Ascending aorta (tissue), 2 donors: ENCODE measurements around the gene ANKRD39. TPM values are rescaled to one million over a fixed set of nuclear protein-coding genes. Genes with fewer than 3 reads are reported as not detected.

Experiments used
- DNase-seq, 2 donors: peaks; one replicate each; pipeline ENCODE4 v3.0.0-alpha.2; 2019; ENCODE audit warnings: low spot score in 2 of 2
- H3K27ac ChIP-seq, 2 donors: fragments of 200-600 bp; sonication (generic); one replicate each; pipeline ENCODE4 v1.5.1; 2016 to 2017; ENCODE audit warnings: mild to moderate bottlenecking in 1 of 2
- H3K27me3 ChIP-seq: fragments of 200-600 bp; sonication (generic); one replicate; pipeline ENCODE4 v1.5.1; 2017
- H3K36me3 ChIP-seq, 2 donors: fragments of 200-600 bp; sonication (generic); one replicate each; pipeline ENCODE4 v1.5.1; 2016
- H3K4me1 ChIP-seq, 2 donors: fragments of 200-600 bp; sonication (generic); one replicate each; pipeline ENCODE4 v1.5.1; 2016 to 2017; ENCODE audit warnings: mild to moderate bottlenecking in 1 of 2
- H3K4me3 ChIP-seq, 2 donors: fragments of 200-600 bp; sonication (generic); one replicate each; pipeline ENCODE4 v1.5.1; 2016 to 2017; ENCODE audit warnings: mild to moderate bottlenecking in 1 of 2
- H3K9me3 ChIP-seq, 2 donors: fragments of 200-600 bp; sonication (generic); one replicate each; pipeline ENCODE4 v1.5.1; 2016
- intact Hi-C: fragments of 100-400 bp; cut with DNase I; formaldehyde crosslinking; loops from one replicate; pipeline ENCODE4 v1.15.1; 2023
- total RNA-seq: library from RNA; depleted of rRNA; stranded (reverse); fragments of >200 nt; gene quantifications from one replicate; pipeline ENCODE4 v1.1.0, GENCODE V29; 2016
- TF ChIP-seq, protein P1 (sequence below), 3 experiments: fragments of 200-600 bp in 2 of 3; fragments of 450-650 bp in 1 of 3; sonication (generic) in 2 of 3; IDR thresholded peaks; one replicate each; pipeline ENCODE4 v1.5.1; 2016 to 2019; ENCODE audit warnings: antibody characterized with exemption in 3 of 3, mild to moderate bottlenecking in 1 of 3, moderate library complexity in 1 of 3

ANKRD39 gene
- total RNA-seq, 1 donor from 2014 or later = 2.3 TPM

GRCh38 chr2:96831679-96832078 is 26.1 kb downstream of the ANKRD39 start:
- no peaks in the 10 kb centered on the region for H3K27me3 ChIP-seq
- H3K4me3 ChIP-seq = no peak overlapping the region
- peaks cover 58 to 67% of the 10 kb centered on the region in 2 donors for H3K36me3 ChIP-seq
- DNase-seq = no peak
- H3K4me1 ChIP-seq = no peaks in the 10 kb centered on the region
- no peaks in the 10 kb centered on the region for H3K9me3 ChIP-seq
- H3K27ac ChIP-seq = no peak overlapping the region
- intact Hi-C loops = no loop called here
- TF ChIP-seq, protein P1, sequence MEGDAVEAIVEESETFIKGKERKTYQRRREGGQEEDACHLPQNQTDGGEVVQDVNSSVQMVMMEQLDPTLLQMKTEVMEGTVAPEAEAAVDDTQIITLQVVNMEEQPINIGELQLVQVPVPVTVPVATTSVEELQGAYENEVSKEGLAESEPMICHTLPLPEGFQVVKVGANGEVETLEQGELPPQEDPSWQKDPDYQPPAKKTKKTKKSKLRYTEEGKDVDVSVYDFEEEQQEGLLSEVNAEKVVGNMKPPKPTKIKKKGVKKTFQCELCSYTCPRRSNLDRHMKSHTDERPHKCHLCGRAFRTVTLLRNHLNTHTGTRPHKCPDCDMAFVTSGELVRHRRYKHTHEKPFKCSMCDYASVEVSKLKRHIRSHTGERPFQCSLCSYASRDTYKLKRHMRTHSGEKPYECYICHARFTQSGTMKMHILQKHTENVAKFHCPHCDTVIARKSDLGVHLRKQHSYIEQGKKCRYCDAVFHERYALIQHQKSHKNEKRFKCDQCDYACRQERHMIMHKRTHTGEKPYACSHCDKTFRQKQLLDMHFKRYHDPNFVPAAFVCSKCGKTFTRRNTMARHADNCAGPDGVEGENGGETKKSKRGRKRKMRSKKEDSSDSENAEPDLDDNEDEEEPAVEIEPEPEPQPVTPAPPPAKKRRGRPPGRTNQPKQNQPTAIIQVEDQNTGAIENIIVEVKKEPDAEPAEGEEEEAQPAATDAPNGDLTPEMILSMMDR (IDR thresholded peaks at IDR 0.05) = no peak

GRCh38 chr2:96830044-96830562 is 27.7 kb downstream of the ANKRD39 start:
- no peak for DNase-seq
- TF ChIP-seq, protein P1 (IDR thresholded peaks at IDR 0.05) = no peak
- Histone ChIP-seq H3K4me1 (no peaks in the 10 kb centered on the region), H3K9me3 (no peaks in the 10 kb centered on the region), H3K27ac (no peak overlapping the region), H3K36me3 (peaks cover 68 to 81% of the 10 kb centered on the region in 2 donors), H3K4me3 (no peak overlapping the region), H3K27me3 (no peaks in the 10 kb centered on the region)
- intact Hi-C loops = no loop called here

GRCh38 chr2:96828874-96829273 is 28.9 kb downstream of the ANKRD39 start:
- intact Hi-C loops = no loop called here
- TF ChIP-seq, protein P1 (IDR thresholded peaks at IDR 0.05) = no peak
- peaks cover 73 to 85% of the 10 kb centered on the region in 2 donors for H3K36me3 ChIP-seq

DNA sequence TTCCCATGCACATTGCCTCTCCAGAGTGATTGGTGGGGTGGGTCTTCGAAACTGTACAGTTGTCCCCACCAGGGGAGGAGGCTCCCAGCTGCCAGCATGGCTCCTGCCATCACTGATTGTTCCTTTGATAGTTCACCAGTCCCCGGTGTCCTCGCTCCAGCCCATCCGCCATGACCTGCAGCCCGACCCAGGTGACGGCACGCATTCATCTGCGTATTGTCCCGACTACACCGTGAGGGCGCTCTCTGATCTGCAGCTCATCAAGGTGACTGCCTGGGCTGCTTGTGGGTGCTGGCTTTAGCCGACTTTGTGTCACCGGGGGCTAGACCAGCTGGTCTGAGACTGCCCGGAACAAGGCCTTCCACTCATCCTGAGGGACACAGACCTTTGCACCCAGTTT is 29.4 kb downstream of the ANKRD39 start:
- Histone ChIP-seq H3K36me3 (peaks cover 73 to 85% of the 10 kb centered on the region in 2 donors), H3K27ac (no peak overlapping the region), H3K4me3 (no peak overlapping the region), H3K27me3 (no peaks in the 10 kb centered on the region), H3K9me3 (no peaks in the 10 kb centered on the region), H3K4me1 (no peaks in the 10 kb centered on the region)
- TF ChIP-seq, protein P1 (IDR thresholded peaks at IDR 0.05) = no peak
- intact Hi-C loops = no loop called here
- DNase-seq = no peak

More at GRCh38 chr2:96828874-96829273, 28.9 kb downstream of the ANKRD39 start:
- no peak overlapping the region for H3K27ac ChIP-seq
- H3K9me3 ChIP-seq = no peaks in the 10 kb centered on the region
- H3K27me3 ChIP-seq = no peaks in the 10 kb centered on the region
- no peak overlapping the region for H3K4me3 ChIP-seq
- H3K4me1 ChIP-seq = no peaks in the 10 kb centered on the region
- no peak for DNase-seq

DNA sequence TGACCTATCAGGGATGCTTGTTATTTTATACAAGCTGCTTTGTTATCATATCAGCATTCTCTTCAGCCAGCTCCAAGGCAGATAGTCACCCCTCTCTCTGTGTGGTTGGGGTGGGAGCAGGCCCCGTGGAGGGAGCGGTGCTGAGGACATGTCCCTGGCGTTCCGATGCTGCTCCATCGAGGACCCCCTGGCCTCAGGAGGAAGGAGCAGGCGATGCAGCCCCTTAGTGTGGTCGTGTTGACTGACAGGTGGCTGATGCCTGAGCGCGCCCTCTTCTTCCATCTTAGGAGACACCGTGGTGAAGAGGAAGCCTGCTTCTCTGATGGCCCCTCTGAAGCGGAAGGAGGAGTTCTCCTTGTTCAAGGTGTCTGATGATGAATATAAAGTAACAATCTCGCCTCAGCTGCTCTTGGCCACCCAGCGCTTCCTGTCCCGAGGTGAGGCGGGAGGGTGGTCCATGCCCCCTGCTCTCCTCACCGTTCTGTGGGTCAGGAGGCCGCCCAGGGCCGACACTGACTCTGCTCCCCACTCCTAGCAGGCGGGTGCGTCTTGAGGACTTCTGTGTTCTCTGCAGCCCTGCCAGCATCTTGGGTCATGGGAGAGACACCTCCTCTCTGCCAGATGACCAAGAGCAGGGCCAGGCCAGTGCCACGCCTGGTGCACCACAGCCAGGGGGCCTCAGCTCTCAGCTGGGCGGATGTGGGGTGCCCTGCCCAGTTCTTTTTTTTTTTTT is 31.1 kb downstream of the ANKRD39 start:
- peaks cover 58 to 68% of the 10 kb centered on the region in 2 donors for H3K36me3 ChIP-seq

More for the DNA sequence above, 31.1 kb downstream of the ANKRD39 start:
- TF ChIP-seq, protein P1 (IDR thresholded peaks at IDR 0.05) = no peak
- Histone ChIP-seq H3K9me3 (no peaks in the 10 kb centered on the region), H3K4me3 (no peak overlapping the region), H3K4me1 (no peaks in the 10 kb centered on the region), H3K27ac (no peak overlapping the region), H3K27me3 (no peaks in the 10 kb centered on the region)
- no peak for DNase-seq
- intact Hi-C loops = no loop called here
